GM13976 (cell line): ENCODE results near the gene RNF168.
"Not testable (repeated sequence)": the region's sequence is repeated elsewhere in the genome, so short reads cannot be mapped to it uniquely, and the experiment has no call there.

Experiments used
- DNase-seq: peaks from one replicate; pipeline ENCODE4 v3.0.0; 2012; ENCODE audit warnings: low spot score
- CTCF ChIP-seq: IDR thresholded peaks from 2 replicates; pipeline ENCODE4 v1.5.1; 2012; ENCODE audit warnings: borderline replicate concordance, mild to moderate bottlenecking; ENCODE audit not compliant: insufficient read depth; ENCODE audit errors: extremely low read depth, missing control alignments, control extremely low read depth
- in situ Hi-C: fragments of 300-500 bp; cut with MboI; formaldehyde crosslinking; loops from one replicate; pipeline ENCODE4 v1.12.0; 2022; ENCODE audit warnings: low sequenced_read_pairs, mixed read lengths, inconsistent platforms; ENCODE audit not compliant: unreplicated experiment

Gene RNF168

DNA sequence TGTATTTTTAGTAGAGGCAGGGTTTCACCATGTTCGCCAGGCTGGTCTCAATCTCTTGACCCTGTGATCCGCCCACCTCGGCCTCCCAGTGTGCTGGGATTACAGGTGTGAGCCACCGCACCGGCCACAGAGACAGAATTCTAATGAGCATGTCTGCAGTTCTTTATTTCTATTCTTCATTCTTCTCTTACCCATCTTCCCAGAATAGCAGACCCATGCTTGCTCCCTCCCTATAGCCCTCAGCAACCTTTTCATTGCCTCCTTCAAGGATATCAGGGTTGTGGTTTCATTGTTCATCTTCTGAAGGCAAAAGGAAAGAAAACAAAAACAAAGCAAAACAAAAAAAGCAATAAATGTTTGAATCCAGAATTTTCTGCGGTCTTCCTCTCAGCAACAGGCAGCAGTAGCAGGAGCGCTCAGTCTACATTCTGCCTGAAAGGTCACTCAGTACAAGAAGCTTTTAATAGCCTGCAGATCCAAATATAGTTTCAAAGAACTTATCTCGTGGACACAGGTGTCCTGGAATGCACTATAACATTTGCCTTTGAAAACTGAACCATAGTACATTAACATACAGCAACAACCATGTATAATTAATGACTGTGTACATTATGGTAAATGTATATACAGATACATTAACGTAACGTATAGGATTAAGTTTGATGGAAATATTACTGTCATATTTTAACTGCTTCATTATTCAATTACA lies 11.5 kb upstream of the RNF168 start, which contains the start of gene SMCO1:
TSS of gene SMCO1 (minus strand) at position 434 of the 709 bp plus-strand sequence. CDS start at position 297, 137 bp downstream.
- in situ Hi-C loops, result loop anchor here (10.0 kb wide), 1 partner anchor 260 kb away; no protein-coding TSS in a partner anchor
- DNase-seq, result no peak
- TF ChIP-seq CTCF, result no peak

DNA sequence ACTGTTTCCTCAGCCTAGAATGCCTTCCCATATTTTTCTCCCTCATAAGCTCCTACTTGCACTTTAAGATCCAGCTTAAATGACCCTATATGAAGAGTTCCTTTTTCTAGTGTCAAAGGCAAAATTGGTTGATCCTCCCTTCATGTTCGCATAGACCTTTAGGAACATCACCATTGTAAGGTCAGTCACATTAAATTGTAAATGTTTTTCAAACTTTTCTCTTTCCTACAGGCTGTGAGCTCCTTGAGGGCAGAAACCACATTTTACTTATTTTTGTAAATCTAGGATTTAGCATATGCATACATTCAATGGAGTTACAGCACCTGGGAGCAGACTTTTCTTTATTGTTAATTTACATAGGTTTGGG lies 10.8 kb upstream of the RNF168 start:
- in situ Hi-C loops, result loop anchor here (10.0 kb wide), 1 partner anchor 260 kb away; no protein-coding TSS in a partner anchor
- no peak for DNase-seq

GRCh38 chr3:196513697-196514349 lies 10.3 kb upstream of the RNF168 start:
- no peak for DNase-seq
- no peak for TF ChIP-seq CTCF
- in situ Hi-C loops, result loop anchor here (10.0 kb wide), 1 partner anchor 259 kb away; no protein-coding TSS in a partner anchor

More for the DNA sequence above, 10.8 kb upstream of the RNF168 start:
- TF ChIP-seq CTCF, result no peak

GRCh38 chr3:196511646-196512425 lies 8.3 kb upstream of the RNF168 start:
- DNase-seq, result not testable (repeated sequence)
- in situ Hi-C loops, result loop anchor here (10.0 kb wide), 1 partner anchor 257 kb away; no protein-coding TSS in a partner anchor

GRCh38 chr3:196511108-196511507 lies 7.5 kb upstream of the RNF168 start:
- DNase-seq, result not testable (repeated sequence)
- in situ Hi-C loops, result loop anchor here (10.0 kb wide), 1 partner anchor 256 kb away; no protein-coding TSS in a partner anchor

DNA sequence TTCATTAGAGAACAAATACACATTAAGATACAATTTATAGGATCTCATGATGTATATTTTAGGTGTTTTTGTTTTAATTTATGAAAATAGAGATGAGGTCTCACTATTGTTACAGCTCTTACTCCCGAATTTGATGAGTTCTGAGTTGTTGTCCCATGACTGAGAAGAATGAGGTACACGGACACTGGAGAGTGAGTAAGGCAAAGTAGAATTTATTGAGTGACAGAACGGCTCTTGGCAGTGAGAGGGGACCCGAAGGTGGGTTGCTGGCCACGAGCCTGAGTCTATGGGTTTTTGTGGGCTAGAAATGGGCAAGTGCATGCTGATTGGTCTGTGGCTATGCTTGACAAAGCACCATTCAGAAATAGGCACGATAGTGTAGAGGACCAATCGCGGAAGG lies 3.1 kb upstream of the RNF168 start:
- TF ChIP-seq CTCF, result no peak
- in situ Hi-C loops, result no loop called here
- no peak for DNase-seq

DNA sequence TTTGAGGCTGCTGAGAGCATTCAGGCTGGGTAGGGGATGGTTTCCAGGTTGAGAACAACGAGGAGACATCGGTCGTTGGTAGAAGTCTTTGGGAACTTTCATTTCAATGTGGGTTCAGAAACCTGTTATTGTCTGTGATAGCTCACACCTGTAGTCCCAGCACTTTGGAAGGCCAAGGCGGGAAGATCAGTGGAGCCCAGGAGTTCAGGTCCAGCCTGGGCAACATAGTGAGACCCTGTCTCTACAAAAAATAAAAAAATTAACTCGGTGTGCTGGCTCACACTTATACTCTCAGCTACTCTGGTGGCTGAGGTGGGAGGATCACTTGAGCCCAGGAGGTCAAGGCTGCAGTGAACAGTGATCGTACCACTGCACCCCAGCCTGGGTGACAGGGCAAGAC lies 988 bp upstream of the RNF168 start:
- TF ChIP-seq CTCF, result no peak
- in situ Hi-C loops, result no loop called here

DNA sequence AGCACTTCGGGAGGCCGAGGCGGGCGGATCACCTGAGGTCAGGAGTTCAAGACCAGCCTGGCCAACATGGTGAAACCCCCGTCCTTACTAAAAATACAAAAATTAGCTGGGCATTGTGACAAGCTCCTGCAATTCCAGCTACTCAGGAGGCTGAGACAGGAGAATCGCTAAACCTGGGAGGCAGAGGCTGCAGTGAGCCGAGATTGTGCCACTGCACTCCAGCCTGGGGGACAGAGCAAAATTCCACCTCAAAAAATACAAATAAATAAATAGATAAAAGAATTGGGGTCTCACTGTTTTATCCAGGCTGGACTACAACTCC lies 470 bp upstream of the RNF168 start:
- DNase-seq, in situ Hi-C loops: not testable (repeated sequence)

More for the DNA sequence above, 988 bp upstream of the RNF168 start:
- DNase-seq, result no peak
